Activated CD4-positive, alpha-beta T cell treated with anti-CD3 and anti-CD28 coated beads for 4 hours (primary cell): ENCODE data around the gene AGBL1.

ENCODE experiments used
- DNase-seq, 2 donors: peaks; one replicate each; pipeline ENCODE4 v3.0.0-alpha.2; 2020

Gene AGBL1

GRCh38 chr15:86894269-86894668 lies 814.6 kb downstream of the AGBL1 start:
- no peak for DNase-seq

- DNase-seq, result no peak
These were observed 824.2 kb downstream of the AGBL1 start for GRCh38 chr15:86903642-86904421.

GRCh38 chr15:86905625-86906256 lies 826.1 kb downstream of the AGBL1 start:
- DNase-seq, result no peak

- DNase-seq, result no peak
These were observed 826.7 kb downstream of the AGBL1 start for GRCh38 chr15:86906376-86906775.

- DNase-seq, result no peak
These were observed 831.4 kb downstream of the AGBL1 start for GRCh38 chr15:86911022-86911421.

- DNase-seq, result no peak
These were observed 833.0 kb downstream of the AGBL1 start for GRCh38 chr15:86912661-86913060.

- no peak for DNase-seq
These were observed 836.2 kb downstream of the AGBL1 start for GRCh38 chr15:86915811-86916331.

- DNase-seq, result no peak
These were observed 837.1 kb downstream of the AGBL1 start for GRCh38 chr15:86916671-86917360.

GRCh38 chr15:86917361-86917671 lies 837.6 kb downstream of the AGBL1 start:
- DNase-seq, result no peak

GRCh38 chr15:86919581-86919980 lies 839.9 kb downstream of the AGBL1 start:
- no peak for DNase-seq

GRCh38 chr15:86929461-86929860 lies 849.8 kb downstream of the AGBL1 start:
- DNase-seq, result no peak

GRCh38 chr15:86932456-86932855 lies 852.8 kb downstream of the AGBL1 start:
- no peak for DNase-seq

GRCh38 chr15:86935841-86936240 lies 856.2 kb downstream of the AGBL1 start:
- DNase-seq, result no peak

- no peak for DNase-seq
These were observed 862.6 kb downstream of the AGBL1 start for GRCh38 chr15:86942285-86942684.

- DNase-seq, result no peak
These were observed 869.0 kb downstream of the AGBL1 start for GRCh38 chr15:86948719-86949118.

GRCh38 chr15:86959254-86959653 lies 879.6 kb downstream of the AGBL1 start:
- DNase-seq, result no peak

GRCh38 chr15:86961669-86962068 lies 882.0 kb downstream of the AGBL1 start:
- no peak for DNase-seq

GRCh38 chr15:86964271-86964670 lies 884.6 kb downstream of the AGBL1 start:
- DNase-seq, result no peak

- DNase-seq, result no peak
These were observed 888.6 kb downstream of the AGBL1 start for GRCh38 chr15:86968244-86968643.

- no peak for DNase-seq
These were observed 889.7 kb downstream of the AGBL1 start for GRCh38 chr15:86969364-86969763.

- no peak for DNase-seq
These were observed 893.7 kb downstream of the AGBL1 start for GRCh38 chr15:86973284-86973844.

- DNase-seq, result no peak
These were observed 908.4 kb downstream of the AGBL1 start for GRCh38 chr15:86988033-86988432.

GRCh38 chr15:87021751-87022150 lies 942.1 kb downstream of the AGBL1 start:
- no peak for DNase-seq
